Astrocyte of the cerebellum (primary cell): ENCODE measurements around the gene COL20A1.

Experiments
- DNase-seq: peaks from one replicate; pipeline ENCODE4 v3.0.0-alpha.2; 2011; ENCODE audit warnings: low read depth
- H3K4me3 ChIP-seq: 2 replicates; pipeline ENCODE4 v1.5.1; 2011; ENCODE audit warnings: mild to moderate bottlenecking, low read depth, low read length, moderate library complexity
- CTCF ChIP-seq: IDR thresholded peaks from 2 replicates; pipeline ENCODE4 v1.5.1; 2012; ENCODE audit warnings: low read length, low read depth, moderate library complexity, mild to moderate bottlenecking; ENCODE audit errors: missing control alignments
- in situ Hi-C: cut with HindIII; loops from 2 replicates; pipeline ENCODE4 v1.10.0; 2017; ENCODE audit warnings: low sequenced_read_pairs

Gene COL20A1

GRCh38 chr20:63306673-63307537 is 13.9 kb downstream of the COL20A1 start:
- TF ChIP-seq CTCF: no peak
- H3K4me3 ChIP-seq: no peak overlapping the region
- in situ Hi-C loops: no loop called here
- DNase-seq: no peak

GRCh38 chr20:63307538-63308217 is 14.7 kb downstream of the COL20A1 start:
- no peak for DNase-seq
- TF ChIP-seq CTCF: no peak
- in situ Hi-C loops: no loop called here
- H3K4me3 ChIP-seq: no peak overlapping the region

- in situ Hi-C loops: no loop called here
- no peak for DNase-seq
- H3K4me3 ChIP-seq: no peak overlapping the region
- TF ChIP-seq CTCF: no peak
Observed at GRCh38 chr20:63308218-63308911, 15.4 kb downstream of the COL20A1 start.

GRCh38 chr20:63309261-63310071 is 16.5 kb downstream of the COL20A1 start:
- DNase-seq: peak; percentile 4
- peak; percentile 81 for TF ChIP-seq CTCF
- in situ Hi-C loops: no loop called here
- H3K4me3 ChIP-seq: no peak overlapping the region

DNA sequence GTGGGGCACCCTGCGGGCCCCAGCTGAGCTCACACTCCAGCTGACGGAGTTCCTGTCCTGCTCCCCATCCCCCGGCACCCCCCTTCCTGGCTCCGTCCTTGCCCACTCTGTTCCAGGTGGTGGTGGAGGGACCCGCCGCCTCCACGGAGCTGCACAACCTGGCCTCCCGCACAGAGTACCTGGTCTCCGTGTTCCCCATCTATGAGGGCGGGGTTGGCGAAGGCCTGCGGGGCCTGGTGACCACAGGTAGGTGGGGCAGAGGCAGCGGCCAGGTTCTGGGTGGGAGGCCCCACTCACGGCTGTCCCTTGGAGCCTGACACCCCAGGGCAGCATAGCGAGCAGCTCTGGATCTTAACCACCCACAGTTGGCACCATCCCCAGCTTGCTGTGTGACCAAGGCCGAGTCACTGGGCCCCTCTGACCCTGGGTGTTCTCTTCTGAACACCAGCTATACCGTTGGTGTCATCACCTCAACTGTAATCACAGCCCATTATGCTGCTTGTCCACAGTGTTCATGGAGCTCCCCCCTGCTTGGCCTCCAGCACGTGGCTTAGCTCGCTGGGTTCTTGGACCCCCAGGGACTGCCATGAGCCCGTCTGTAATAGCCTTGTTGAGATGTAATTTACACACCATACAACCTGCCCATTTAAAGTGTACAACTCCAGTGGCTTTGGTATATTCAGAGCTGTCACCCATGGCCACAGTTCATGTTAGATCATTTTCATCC is 17.4 kb downstream of the COL20A1 start:
- in situ Hi-C loops: no loop called here
- no peak for DNase-seq
- TF ChIP-seq CTCF: no peak
- no peak overlapping the region for H3K4me3 ChIP-seq
